Measurements from ENCODE around the gene FABP1. TPM values are rescaled to one million over a fixed set of nuclear protein-coding genes. Genes with fewer than 3 reads are reported as not detected.

FABP1 gene
- total RNA-seq, 1 experiment from 2014 or later, result not detected

DNA sequence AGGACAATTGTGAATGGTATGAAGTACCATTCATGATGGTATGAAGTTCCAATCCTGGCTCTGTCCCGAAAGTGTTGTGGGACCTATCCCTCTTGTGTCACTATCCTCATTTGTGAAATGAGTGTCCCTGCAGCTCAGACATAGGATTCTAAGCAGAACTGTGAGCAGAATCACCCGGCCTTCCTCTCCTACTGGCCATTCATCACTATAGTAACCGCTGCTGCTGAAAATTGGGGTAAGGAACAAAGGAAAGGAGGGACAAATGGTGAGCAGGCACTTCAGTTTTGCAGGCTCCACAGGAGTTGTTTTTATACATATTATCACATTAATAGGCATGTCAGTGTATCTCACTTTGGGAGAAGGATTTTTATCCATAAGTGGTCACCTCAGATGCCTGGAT, 32.8 kb downstream of the FABP1 start:
- H3K4me2 ChIP-seq (ENCODE audit: low read length), result no peak overlapping the region
- DNase-seq (no peak), ATAC-seq (no peak)
- CTCF ChIA-PET, result no interaction called here
- no peaks in the 10 kb centered on the region for H3K36me3 ChIP-seq (ENCODE audit: low read depth, low read length)
- H3K9me3 ChIP-seq (ENCODE audit: low read length), result no peaks in the 10 kb centered on the region
- H3K9me2 ChIP-seq (replicated peaks; ENCODE audit: low read length), result no peaks in the 10 kb centered on the region
- TF ChIP-seq, protein P1, sequence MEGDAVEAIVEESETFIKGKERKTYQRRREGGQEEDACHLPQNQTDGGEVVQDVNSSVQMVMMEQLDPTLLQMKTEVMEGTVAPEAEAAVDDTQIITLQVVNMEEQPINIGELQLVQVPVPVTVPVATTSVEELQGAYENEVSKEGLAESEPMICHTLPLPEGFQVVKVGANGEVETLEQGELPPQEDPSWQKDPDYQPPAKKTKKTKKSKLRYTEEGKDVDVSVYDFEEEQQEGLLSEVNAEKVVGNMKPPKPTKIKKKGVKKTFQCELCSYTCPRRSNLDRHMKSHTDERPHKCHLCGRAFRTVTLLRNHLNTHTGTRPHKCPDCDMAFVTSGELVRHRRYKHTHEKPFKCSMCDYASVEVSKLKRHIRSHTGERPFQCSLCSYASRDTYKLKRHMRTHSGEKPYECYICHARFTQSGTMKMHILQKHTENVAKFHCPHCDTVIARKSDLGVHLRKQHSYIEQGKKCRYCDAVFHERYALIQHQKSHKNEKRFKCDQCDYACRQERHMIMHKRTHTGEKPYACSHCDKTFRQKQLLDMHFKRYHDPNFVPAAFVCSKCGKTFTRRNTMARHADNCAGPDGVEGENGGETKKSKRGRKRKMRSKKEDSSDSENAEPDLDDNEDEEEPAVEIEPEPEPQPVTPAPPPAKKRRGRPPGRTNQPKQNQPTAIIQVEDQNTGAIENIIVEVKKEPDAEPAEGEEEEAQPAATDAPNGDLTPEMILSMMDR (conservative IDR thresholded peaks at IDR 0.05; ENCODE audit: low read depth, low read length), result no peak
- no peak for TF ChIP-seq EZH2 (IDR thresholded peaks at IDR 0.05; ENCODE audit: low read length, unreplicated experiment)
- TF ChIP-seq EZH2phosphoT487 (IDR thresholded peaks at IDR 0.05; ENCODE audit: borderline replicate concordance, low read length), result no peak
- BruUV-seq (replicated peaks), result no TSS peak
- no peak overlapping the region for H3K4me3 ChIP-seq (ENCODE audit: low read length)
- no peaks in the 10 kb centered on the region for H4K20me1 ChIP-seq (ENCODE audit: low read length)
- H3F3A ChIP-seq (ENCODE audit: low read length, unreplicated experiment), result no peaks in the 10 kb centered on the region
- H2AFZ ChIP-seq (ENCODE audit: low read length), result no peak overlapping the region
- H3K9ac ChIP-seq (ENCODE audit: low read length), result no peak overlapping the region
- H3K27ac ChIP-seq (ENCODE audit: low read length), result no peak overlapping the region
- H3K4me1 ChIP-seq (ENCODE audit: insufficient read depth, low read length), result no peaks in the 10 kb centered on the region
- intact Hi-C loops (cut with micrococcal nuclease), result no loop called here
- peaks cover 50% of the 10 kb centered on the region for H3K27me3 ChIP-seq (ENCODE audit: low read length)
- H3K79me2 ChIP-seq (ENCODE audit: low read length), result no peaks in the 10 kb centered on the region
- POLR2A ChIA-PET (ENCODE audit: unreplicated experiment), result no interaction called here

DNA sequence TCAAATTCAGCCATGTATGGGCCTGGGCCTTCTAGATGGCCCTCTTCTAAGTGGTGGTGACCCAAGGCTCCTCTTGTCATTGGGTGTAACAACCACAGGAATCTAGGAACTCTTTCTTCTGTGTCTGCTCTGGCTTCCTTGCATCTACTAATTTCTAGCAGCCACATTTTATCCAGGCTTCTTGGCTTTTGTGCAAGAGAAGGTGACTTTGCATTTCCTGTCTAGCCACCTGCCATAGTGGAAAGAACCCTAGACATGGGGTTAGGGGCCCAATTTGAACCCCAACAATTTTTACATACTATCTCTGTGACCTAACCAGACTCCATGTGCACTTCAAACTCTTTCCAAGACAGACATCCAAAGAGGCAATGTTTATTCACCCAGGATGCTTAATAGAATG, 35.1 kb downstream of the FABP1 start:
- DNase-seq (no peak), ATAC-seq (no peak)
- Histone ChIP-seq H3K9me3 (ENCODE audit: low read length) (no peaks in the 10 kb centered on the region), H2AFZ (ENCODE audit: low read length) (no peak overlapping the region), H4K20me1 (ENCODE audit: low read length) (no peaks in the 10 kb centered on the region), H3K27ac (ENCODE audit: low read length) (no peak overlapping the region), H3K9ac (ENCODE audit: low read length) (no peak overlapping the region), H3F3A (ENCODE audit: low read length, unreplicated experiment) (no peaks in the 10 kb centered on the region), H3K27me3 (ENCODE audit: low read length) (peaks cover 40% of the 10 kb centered on the region), H3K36me3 (ENCODE audit: low read depth, low read length) (no peaks in the 10 kb centered on the region), H3K9me2 (replicated peaks; ENCODE audit: low read length) (no peaks in the 10 kb centered on the region), H3K4me2 (ENCODE audit: low read length) (no peak overlapping the region), H3K79me2 (ENCODE audit: low read length) (no peaks in the 10 kb centered on the region), H3K4me3 (ENCODE audit: low read length) (no peak overlapping the region), H3K4me1 (ENCODE audit: insufficient read depth, low read length) (no peaks in the 10 kb centered on the region)
- CTCF ChIA-PET, result no interaction called here
- no TSS peak for BruUV-seq (replicated peaks)
- POLR2A ChIA-PET (ENCODE audit: unreplicated experiment), result no interaction called here
- TF ChIP-seq EZH2phosphoT487 (IDR thresholded peaks at IDR 0.05; ENCODE audit: borderline replicate concordance, low read length) (no peak), EZH2 (IDR thresholded peaks at IDR 0.05; ENCODE audit: low read length, unreplicated experiment) (no peak)
- TF ChIP-seq, protein P1 (conservative IDR thresholded peaks at IDR 0.05; ENCODE audit: low read depth, low read length), result no peak
- intact Hi-C loops (cut with micrococcal nuclease), result no loop called here

DNA sequence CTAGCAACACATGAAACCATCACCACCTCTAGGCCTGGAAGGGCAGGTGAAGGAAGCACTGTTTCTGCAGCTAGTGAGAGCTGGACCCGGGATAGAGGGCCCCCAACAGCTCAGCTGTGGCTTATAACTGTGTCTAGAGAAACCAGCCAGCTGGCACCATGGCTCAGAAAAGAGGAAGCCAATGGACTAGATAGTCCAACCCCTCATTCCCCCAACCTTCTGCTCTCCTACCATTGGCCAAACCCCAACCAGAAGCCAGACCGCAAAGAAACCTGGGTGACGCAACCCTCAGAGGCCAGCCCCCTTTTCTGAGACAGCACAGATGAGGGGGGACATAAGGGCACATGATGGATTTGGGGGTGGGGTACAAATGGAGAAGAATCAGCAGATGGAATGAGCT, 35.9 kb downstream of the FABP1 start:
- H3F3A ChIP-seq (ENCODE audit: low read length, unreplicated experiment), result no peaks in the 10 kb centered on the region
- TF ChIP-seq EZH2phosphoT487 (IDR thresholded peaks at IDR 0.05; ENCODE audit: borderline replicate concordance, low read length), result no peak
- TF ChIP-seq EZH2 (IDR thresholded peaks at IDR 0.05; ENCODE audit: low read length, unreplicated experiment), result no peak
- TF ChIP-seq, protein P1 (conservative IDR thresholded peaks at IDR 0.05; ENCODE audit: low read depth, low read length), result no peak
- BruUV-seq (replicated peaks), result no TSS peak
- ChIA-PET POLR2A (ENCODE audit: unreplicated experiment) (no interaction called here), CTCF (no interaction called here)
- H3K4me2 ChIP-seq (ENCODE audit: low read length), result no peak overlapping the region
- no peak for DNase-seq
- H3K4me1 ChIP-seq (ENCODE audit: insufficient read depth, low read length), result no peaks in the 10 kb centered on the region
- H3K9me2 ChIP-seq (replicated peaks; ENCODE audit: low read length), result no peaks in the 10 kb centered on the region
- no peak overlapping the region for H2AFZ ChIP-seq (ENCODE audit: low read length)
- H3K36me3 ChIP-seq (ENCODE audit: low read depth, low read length), result no peaks in the 10 kb centered on the region
- intact Hi-C loops (cut with micrococcal nuclease), result no loop called here
- peaks cover 31% of the 10 kb centered on the region for H3K27me3 ChIP-seq (ENCODE audit: low read length)
- no peaks in the 10 kb centered on the region for H3K79me2 ChIP-seq (ENCODE audit: low read length)
- H3K9ac ChIP-seq (ENCODE audit: low read length), result no peak overlapping the region
- no peak overlapping the region for H3K27ac ChIP-seq (ENCODE audit: low read length)
- H3K9me3 ChIP-seq (ENCODE audit: low read length), result no peaks in the 10 kb centered on the region
- H3K4me3 ChIP-seq (ENCODE audit: low read length), result no peak overlapping the region
- ATAC-seq, result no peak
- no peaks in the 10 kb centered on the region for H4K20me1 ChIP-seq (ENCODE audit: low read length)
